ENCODE data around the gene MAP7D1.

The MAP7D1 gene

DNA sequence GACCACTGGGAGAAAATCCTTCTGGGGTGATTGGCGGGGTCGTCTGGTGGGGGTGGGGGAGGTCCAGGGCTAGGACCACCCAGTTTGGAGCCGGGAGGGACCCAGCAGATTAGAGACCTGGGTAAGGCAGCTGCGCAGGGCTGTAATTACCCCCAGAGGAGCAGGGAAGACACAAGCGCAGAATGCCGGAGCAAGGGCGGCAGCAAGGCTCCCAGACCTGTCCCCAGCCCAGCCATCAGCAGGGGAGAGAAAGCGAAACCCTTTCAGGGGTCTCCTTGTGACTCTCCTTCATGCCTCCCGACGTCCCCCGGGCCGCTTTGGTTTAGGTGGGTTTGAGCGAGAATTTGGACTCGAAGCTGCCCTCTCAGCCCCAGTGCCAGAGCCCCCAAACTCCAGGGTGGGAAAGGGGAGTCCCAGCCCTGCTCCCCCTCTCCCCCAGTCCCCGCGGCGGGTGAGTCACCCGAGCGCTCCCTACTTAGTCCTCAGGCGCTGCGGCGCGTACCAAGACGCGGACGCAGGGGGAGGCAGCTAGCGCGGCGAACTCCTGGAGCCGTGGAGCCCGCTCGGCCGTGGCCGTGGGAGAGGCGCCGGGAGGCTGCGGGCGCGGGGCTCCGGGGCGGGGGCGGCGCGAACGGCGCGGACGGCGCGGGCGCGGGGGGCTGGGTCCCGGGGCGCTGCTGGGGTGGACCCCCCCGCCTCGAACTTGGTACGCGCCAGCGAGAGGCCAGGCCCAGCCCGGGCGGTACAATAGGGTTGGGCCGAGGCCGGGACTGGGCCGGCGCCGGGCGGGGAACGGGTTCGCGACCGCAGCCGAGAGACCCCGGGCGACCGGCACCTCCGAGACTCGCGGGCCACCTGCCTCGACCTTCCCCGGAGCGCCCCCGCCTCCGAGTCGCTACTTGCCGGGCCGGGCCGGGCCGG lies at the start of gene MAP7D1:
MAP7D1 (plus strand) TSS at position 753 of the 921 bp plus-strand sequence. CDS start 258 bp downstream, outside the sequence.
- no peak for DNase-seq (ENCODE audit: low read depth)
- TF ChIP-seq, protein P1, sequence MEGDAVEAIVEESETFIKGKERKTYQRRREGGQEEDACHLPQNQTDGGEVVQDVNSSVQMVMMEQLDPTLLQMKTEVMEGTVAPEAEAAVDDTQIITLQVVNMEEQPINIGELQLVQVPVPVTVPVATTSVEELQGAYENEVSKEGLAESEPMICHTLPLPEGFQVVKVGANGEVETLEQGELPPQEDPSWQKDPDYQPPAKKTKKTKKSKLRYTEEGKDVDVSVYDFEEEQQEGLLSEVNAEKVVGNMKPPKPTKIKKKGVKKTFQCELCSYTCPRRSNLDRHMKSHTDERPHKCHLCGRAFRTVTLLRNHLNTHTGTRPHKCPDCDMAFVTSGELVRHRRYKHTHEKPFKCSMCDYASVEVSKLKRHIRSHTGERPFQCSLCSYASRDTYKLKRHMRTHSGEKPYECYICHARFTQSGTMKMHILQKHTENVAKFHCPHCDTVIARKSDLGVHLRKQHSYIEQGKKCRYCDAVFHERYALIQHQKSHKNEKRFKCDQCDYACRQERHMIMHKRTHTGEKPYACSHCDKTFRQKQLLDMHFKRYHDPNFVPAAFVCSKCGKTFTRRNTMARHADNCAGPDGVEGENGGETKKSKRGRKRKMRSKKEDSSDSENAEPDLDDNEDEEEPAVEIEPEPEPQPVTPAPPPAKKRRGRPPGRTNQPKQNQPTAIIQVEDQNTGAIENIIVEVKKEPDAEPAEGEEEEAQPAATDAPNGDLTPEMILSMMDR (IDR thresholded peaks at IDR 0.05; ENCODE audit: control insufficient read depth, extremely low read depth, insufficient read depth) = no peak
- peak within 1 kb of the TSS; percentile 91 for H3K4me3 ChIP-seq (ENCODE audit: low read depth, low read length)

DNA sequence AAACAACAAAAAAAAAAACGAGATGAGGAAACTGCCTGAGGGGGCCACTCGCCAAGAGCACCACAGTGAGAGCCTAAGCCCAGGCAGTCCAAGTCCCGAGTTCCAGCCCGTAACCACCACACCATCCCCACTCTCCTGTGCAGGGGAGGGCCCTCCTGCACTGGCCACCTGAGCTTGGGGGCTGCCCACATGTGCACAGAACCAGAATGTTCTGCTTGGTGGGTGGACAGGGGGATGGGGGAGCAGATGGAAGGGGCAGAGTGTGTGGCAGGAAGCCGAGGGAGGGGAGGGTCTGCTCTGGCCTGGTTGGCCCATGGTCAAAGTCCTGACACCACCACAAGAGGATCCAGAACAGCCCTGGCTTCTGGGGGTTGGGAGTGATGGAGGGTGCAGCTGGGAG lies 49.7 kb upstream of the MAP7D1 start:
- no peak for DNase-seq (ENCODE audit: low read depth)
- H3K4me3 ChIP-seq (ENCODE audit: low read depth, low read length) = no peak overlapping the region
- TF ChIP-seq, protein P1 (IDR thresholded peaks at IDR 0.05; ENCODE audit: control insufficient read depth, extremely low read depth, insufficient read depth) = no peak

DNA sequence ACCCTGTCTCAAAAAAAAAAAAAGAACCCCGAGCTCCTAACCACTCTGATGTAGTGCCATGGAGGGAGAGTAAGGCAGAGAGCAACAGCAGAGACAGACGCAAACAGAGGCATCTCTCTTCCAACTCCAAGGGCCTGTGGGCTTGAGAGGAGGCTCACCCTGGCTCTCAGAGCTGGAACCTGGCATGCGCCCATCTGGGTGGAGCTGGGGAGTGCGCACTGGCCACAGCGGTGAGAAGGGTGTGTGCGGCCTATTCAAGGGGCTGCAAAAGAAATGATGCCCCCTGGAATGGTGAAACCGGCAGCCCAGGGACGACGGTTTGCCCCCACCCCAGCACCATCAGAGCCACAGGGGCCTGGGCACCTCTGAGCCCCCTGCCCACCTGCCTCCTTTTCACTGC lies 48.6 kb upstream of the MAP7D1 start:
- DNase-seq (ENCODE audit: low read depth) = no peak
- H3K4me3 ChIP-seq (ENCODE audit: low read depth, low read length) = no peak overlapping the region
- TF ChIP-seq, protein P1 (IDR thresholded peaks at IDR 0.05; ENCODE audit: control insufficient read depth, extremely low read depth, insufficient read depth) = no peak

DNA sequence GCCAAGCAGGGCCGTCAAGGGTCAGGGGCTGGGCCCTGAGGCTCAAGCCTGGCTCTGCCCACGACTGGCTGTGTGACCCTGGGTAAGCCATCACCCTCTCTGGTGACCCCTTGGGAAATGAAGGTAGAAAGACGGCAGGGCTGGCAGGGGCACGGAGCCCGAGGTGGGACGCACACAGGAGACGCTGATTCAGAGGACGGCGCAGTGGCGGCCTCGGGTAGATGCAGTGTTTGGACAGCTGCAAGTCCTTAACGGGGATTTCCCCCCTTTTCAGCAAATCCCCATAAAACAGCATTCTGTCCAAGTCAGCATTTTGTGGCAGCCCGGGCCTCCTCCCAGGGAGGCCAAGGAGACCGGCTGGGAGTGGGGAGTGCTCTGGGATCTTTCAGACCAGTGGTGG lies 47.6 kb upstream of the MAP7D1 start:
- H3K4me3 ChIP-seq (ENCODE audit: low read depth, low read length) = no peak overlapping the region
- TF ChIP-seq, protein P1 (IDR thresholded peaks at IDR 0.05; ENCODE audit: control insufficient read depth, extremely low read depth, insufficient read depth) = no peak
- no peak for DNase-seq (ENCODE audit: low read depth)

DNA sequence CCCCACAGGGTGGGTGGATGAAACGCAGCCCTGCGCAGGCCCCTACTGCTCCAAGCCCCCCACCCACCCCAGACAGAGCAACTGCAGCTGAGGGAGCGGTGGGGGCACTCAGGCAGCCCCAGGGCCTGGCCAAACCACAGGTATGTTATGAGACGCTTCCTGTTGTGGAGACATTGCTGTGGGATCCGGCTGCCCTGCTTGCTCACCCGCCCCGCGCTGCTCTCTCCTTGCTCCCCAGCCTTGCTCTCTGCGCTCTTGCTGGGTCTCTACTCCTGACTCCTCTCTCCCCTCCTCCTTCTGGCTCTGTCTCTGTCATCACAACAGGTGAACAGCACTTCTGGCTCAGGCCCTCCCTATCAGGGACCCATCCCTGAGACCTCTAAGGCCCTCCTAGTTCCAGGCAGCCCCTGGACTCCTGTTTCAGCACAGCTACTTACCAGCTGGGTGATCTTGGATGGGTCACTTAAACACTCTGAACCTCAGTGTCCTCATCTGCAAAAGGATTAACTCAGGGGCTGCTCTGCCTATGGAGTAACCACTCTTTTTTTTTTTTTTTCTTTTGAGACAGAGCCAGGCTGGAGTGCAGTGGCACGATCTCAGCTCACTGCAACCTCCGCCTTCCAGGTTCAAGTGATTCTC lies 46.8 kb upstream of the MAP7D1 start:
- DNase-seq (ENCODE audit: low read depth) = no peak
- TF ChIP-seq, protein P1 (IDR thresholded peaks at IDR 0.05; ENCODE audit: control insufficient read depth, extremely low read depth, insufficient read depth) = no peak
- no peak overlapping the region for H3K4me3 ChIP-seq (ENCODE audit: low read depth, low read length)

DNA sequence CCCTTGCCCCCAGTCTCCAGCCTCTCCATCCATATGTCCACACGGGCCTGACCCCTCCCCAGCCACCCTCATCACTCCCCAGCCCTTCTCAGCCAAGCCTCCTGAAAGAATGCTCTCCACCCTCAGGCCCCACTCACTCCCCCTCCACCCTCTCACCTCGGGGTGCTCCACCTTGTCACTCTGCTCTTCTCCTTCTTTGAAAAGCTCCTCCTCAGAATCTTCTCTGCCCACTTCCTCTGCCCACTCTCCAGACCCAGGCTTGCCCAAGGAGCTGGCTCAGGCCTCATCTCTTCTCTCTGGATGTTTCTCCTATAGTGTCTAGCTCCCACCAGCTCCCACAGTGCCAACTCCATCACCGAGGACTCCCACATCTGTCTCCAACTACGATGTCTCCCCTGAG lies 44.8 kb upstream of the MAP7D1 start:
- TF ChIP-seq, protein P1 (IDR thresholded peaks at IDR 0.05; ENCODE audit: control insufficient read depth, extremely low read depth, insufficient read depth) = no peak
- no peak for DNase-seq (ENCODE audit: low read depth)
- no peak overlapping the region for H3K4me3 ChIP-seq (ENCODE audit: low read depth, low read length)

All from LNCaP clone FGC (cell line).